AML-193 (cell line): ENCODE results near the gene UBE2D2.
"Not testable (repeated sequence)": the region's sequence is repeated elsewhere in the genome, so short reads cannot be mapped to it uniquely, and the experiment has no call there.

Source experiments
- DNase-seq, 2 experiments: peaks; one replicate each; lab custom pipeline; 2025; lab: John Stamatoyannopoulos, UW

UBE2D2 gene

GRCh38 chr5:139560752-139561654, at the start of gene UBE2D2:
UBE2D2 (plus strand) TSS chr5:139561339; CDS start chr5:139561792, 453 bp downstream.
- DNase-seq: peak; percentile 94

- DNase-seq: peak; percentile 23 to 30
Observed at GRCh38 chr5:139512786-139513390, 48.3 kb upstream of the UBE2D2 start.

GRCh38 chr5:139513434-139513833, 47.7 kb upstream of the UBE2D2 start:
- peak; percentile 72 to 81 for DNase-seq

- no peak for DNase-seq
Observed at GRCh38 chr5:139513852-139514485, 47.2 kb upstream of the UBE2D2 start.

- DNase-seq: no peak
Observed at GRCh38 chr5:139514486-139514856, 46.7 kb upstream of the UBE2D2 start.

GRCh38 chr5:139517683-139518564, 43.2 kb upstream of the UBE2D2 start:
- DNase-seq: peak; percentile 64 to 71

- DNase-seq: no peak
Observed at GRCh38 chr5:139523635-139524445, 37.3 kb upstream of the UBE2D2 start.

- DNase-seq: no peak
Observed at GRCh38 chr5:139524446-139524845, 36.7 kb upstream of the UBE2D2 start.

GRCh38 chr5:139524940-139525585, 36.1 kb upstream of the UBE2D2 start:
- DNase-seq: no peak

- DNase-seq: not testable (repeated sequence)
Observed at GRCh38 chr5:139525586-139526308, 35.4 kb upstream of the UBE2D2 start.

GRCh38 chr5:139526309-139527089, 34.6 kb upstream of the UBE2D2 start:
- DNase-seq: not testable (repeated sequence)

- not testable (repeated sequence) for DNase-seq
Observed at GRCh38 chr5:139527090-139527470, 34.1 kb upstream of the UBE2D2 start.

- DNase-seq: not testable (repeated sequence)
Observed at GRCh38 chr5:139527896-139528467, 33.2 kb upstream of the UBE2D2 start.

GRCh38 chr5:139528695-139529094, 32.4 kb upstream of the UBE2D2 start:
- DNase-seq: not testable (repeated sequence)

- not testable (repeated sequence) for DNase-seq
Observed at GRCh38 chr5:139530079-139530478, 31.1 kb upstream of the UBE2D2 start.

GRCh38 chr5:139531772-139532169, 29.4 kb upstream of the UBE2D2 start:
- DNase-seq: no peak

GRCh38 chr5:139543423-139543991, 17.6 kb upstream of the UBE2D2 start:
- DNase-seq: peak; percentile 71 to 74

GRCh38 chr5:139546593-139546992, 14.5 kb upstream of the UBE2D2 start:
- not testable (repeated sequence) for DNase-seq
